ENCODE measurements around the gene ARHGEF37. TPM values are rescaled to one million over a fixed set of nuclear protein-coding genes. Genes with fewer than 3 reads are reported as not detected.
"Not testable (repeated sequence)": the region's sequence is repeated elsewhere in the genome, so short reads cannot be mapped to it uniquely, and the experiment has no call there.

ARHGEF37 gene
- total RNA-seq, 4 donors from 2014 or later, result 10.2 to 21.4 (median 15.3) TPM

DNA sequence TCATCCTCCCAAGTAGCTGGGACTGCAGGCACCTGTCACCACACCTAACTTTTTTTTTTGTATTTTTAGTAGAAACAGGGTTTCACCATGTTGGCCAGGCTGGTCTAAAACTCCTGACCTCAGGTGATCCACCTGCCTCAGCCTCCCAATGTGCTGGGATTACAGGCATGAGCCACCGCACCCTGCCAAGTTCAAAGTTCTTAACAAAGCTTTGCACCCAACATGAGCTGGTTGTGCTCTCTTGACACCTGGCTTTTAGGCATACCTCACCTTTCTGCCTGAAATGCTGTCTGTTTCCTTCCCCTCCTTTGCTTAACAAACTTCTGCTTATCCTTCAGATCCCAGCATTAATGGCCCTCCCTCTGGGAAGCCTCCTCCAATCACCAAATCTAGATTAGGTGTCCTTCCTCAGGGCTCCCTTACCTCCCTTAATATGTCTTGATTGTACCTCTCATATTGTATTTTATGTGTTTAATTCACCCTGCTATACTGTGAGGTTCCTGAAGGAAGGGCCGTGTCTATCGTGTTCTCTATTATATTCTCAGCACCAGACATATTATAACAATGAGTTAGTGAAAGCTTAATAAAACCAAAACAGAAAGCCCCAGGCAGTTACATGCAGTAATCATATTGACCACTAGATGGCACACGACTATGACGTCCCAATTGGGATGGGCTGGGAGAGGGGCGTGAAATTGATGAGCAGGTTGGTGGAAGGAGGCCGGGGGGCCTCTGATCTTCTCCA lies 86.0 kb downstream of the ARHGEF37 start:
- Histone ChIP-seq H3K36me3 (no peaks in the 10 kb centered on the region), H3K4me1 (peaks cover 0 to 14% (median 2%) of the 10 kb centered on the region in 4 donors), H3K9me3 (no peaks in the 10 kb centered on the region), H3K4me3 (no peak overlapping the region), H3K27me3 (no peaks in the 10 kb centered on the region), H3K27ac (peak overlapping the region in 3 of 4 donors; percentile 43 to 77 (median 66))
- no peak for TF ChIP-seq POLR2A (IDR thresholded peaks at IDR 0.05)
- TF ChIP-seq, protein P1, sequence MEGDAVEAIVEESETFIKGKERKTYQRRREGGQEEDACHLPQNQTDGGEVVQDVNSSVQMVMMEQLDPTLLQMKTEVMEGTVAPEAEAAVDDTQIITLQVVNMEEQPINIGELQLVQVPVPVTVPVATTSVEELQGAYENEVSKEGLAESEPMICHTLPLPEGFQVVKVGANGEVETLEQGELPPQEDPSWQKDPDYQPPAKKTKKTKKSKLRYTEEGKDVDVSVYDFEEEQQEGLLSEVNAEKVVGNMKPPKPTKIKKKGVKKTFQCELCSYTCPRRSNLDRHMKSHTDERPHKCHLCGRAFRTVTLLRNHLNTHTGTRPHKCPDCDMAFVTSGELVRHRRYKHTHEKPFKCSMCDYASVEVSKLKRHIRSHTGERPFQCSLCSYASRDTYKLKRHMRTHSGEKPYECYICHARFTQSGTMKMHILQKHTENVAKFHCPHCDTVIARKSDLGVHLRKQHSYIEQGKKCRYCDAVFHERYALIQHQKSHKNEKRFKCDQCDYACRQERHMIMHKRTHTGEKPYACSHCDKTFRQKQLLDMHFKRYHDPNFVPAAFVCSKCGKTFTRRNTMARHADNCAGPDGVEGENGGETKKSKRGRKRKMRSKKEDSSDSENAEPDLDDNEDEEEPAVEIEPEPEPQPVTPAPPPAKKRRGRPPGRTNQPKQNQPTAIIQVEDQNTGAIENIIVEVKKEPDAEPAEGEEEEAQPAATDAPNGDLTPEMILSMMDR (IDR thresholded peaks at IDR 0.05), result peak; percentile 71 to 90 (median 85)
- peak in 1 of 3 donors; percentile 68 for DNase-seq

DNA sequence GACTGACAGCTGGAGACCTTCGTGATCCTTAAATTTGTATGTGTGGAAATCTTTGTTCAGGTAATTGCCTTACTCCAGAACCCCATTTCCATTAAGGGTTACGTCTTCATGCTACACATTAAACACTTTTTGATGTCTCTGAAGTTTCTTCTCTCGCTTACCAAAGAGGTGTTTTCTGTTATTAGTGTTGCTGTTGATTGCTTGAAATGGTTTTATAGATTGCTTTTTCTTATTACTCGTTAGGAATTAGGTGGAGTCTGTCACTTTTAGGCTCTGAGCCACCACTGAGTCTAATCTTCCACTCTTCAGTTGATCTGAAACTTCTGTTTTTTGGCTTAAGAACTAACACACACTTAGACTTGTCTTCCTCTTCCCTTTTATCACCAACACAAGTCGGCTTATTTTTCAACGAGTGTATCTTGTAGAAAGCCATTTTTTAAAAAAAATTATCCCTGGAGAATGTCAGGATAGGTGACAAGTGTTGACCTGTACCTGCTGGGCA lies 86.6 kb downstream of the ARHGEF37 start:
- Histone ChIP-seq H3K4me1 (peaks cover 0 to 14% (median 2%) of the 10 kb centered on the region in 4 donors), H3K27me3 (no peaks in the 10 kb centered on the region), H3K27ac (peak overlapping the region in 2 of 4 donors; percentile 66 to 77), H3K4me3 (no peak overlapping the region), H3K9me3 (no peaks in the 10 kb centered on the region), H3K36me3 (no peaks in the 10 kb centered on the region)
- TF ChIP-seq, protein P1 (IDR thresholded peaks at IDR 0.05), result no peak
- TF ChIP-seq POLR2A (IDR thresholded peaks at IDR 0.05), result no peak
- no peak for DNase-seq

DNA sequence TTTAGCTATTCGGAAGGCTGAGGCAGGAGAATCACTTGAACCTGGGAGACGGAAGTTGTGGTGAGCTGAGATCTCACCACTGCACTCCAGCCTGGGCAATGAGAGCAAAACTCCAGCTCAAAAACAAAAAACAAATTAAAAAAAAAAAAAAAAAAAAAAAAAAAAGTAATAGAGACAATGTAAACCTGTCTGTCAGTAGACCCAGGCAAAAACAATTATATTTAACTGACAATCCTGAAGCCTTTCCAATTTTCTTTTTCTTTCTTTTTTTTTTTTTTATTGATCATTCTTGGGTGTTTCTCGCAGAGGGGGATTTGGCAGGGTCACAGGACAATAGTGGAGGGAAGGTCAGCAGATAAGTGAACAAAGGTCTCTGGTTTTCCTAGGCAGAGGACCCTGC lies 88.0 kb downstream of the ARHGEF37 start:
- H3K27ac ChIP-seq, H3K4me3 ChIP-seq, DNase-seq, H3K36me3 ChIP-seq, H3K27me3 ChIP-seq, H3K9me3 ChIP-seq: not testable (repeated sequence)
- peaks cover 0 to 17% (median 2%) of the 10 kb centered on the region in 4 donors for H3K4me1 ChIP-seq

DNA sequence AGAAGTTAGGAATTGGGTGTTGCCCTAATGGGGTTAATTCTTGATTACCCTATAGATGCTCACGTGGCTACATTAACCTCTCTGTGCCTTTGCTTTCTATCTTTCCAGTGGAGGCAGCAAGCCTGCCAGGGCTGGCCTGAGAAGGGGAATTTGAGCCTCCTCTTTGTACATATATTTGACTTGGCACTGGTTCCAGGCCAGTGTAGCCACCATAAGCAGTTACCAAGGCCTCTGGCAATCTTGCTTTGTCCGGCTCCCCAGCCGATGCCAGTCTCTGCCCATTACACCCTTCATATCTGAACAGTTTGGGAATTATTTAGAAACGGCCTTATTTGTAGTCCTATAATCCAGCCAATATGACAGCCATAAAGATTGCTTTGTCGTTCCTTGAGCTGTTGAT lies 90.2 kb downstream of the ARHGEF37 start:
- Histone ChIP-seq H3K36me3 (no peaks in the 10 kb centered on the region), H3K27ac (peak overlapping the region in 2 of 4 donors; percentile 56 to 85), H3K4me1 (peaks cover 0 to 32% (median under 1%) of the 10 kb centered on the region in 4 donors), H3K27me3 (no peaks in the 10 kb centered on the region), H3K4me3 (no peak overlapping the region), H3K9me3 (no peaks in the 10 kb centered on the region)
- DNase-seq, result peak in 2 of 3 donors; percentile 53 to 66
- no peak for TF ChIP-seq POLR2A (IDR thresholded peaks at IDR 0.05)
- TF ChIP-seq, protein P1 (IDR thresholded peaks at IDR 0.05), result no peak

DNA sequence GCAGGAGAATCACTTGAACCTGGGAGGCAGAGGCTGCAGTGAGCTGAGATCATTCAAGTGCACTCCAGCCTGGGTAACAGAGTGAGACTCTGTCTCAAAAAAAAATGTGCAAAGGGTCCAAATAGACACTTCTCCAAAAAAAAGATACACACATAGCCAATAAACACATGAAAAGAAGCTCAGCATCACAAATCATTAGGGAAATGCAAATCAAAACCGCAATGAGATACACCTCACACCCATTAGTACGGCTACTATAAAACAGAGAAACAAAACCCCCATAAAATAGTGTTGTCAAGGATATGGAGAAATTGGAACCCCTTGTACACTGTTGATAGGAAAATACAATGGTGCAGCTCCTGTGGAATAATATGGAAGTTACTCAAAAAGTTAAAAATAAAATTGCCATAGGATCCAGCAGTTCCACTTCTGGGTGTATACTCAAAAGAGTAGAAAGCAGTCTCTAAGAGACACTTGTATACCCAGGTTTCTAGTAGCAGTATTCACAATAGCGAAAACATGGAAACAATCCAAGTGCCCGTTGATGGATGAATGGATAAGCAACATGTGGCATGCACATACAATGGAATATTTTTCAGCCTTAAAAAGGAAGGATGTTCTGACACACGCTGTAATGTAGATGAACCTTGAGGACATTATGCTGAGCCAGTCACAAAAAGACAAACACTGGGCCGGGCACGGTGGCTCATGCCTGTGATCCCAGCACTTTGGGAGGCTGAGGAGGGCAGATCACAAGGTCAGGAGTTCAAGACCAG lies 91.6 kb downstream of the ARHGEF37 start:
- DNase-seq, result no peak
- H3K9me3 ChIP-seq, result no peaks in the 10 kb centered on the region
- H3K4me3 ChIP-seq, result no peak overlapping the region
- no peak for TF ChIP-seq POLR2A (IDR thresholded peaks at IDR 0.05)
- TF ChIP-seq, protein P1 (IDR thresholded peaks at IDR 0.05), result no peak
- peak overlapping the region in 2 of 4 donors; percentile 25 to 56 for H3K27ac ChIP-seq
- no peaks in the 10 kb centered on the region for H3K36me3 ChIP-seq
- H3K27me3 ChIP-seq, result no peaks in the 10 kb centered on the region
- H3K4me1 ChIP-seq, result peaks cover 0 to 23% (median 0%) of the 10 kb centered on the region in 4 donors

DNA sequence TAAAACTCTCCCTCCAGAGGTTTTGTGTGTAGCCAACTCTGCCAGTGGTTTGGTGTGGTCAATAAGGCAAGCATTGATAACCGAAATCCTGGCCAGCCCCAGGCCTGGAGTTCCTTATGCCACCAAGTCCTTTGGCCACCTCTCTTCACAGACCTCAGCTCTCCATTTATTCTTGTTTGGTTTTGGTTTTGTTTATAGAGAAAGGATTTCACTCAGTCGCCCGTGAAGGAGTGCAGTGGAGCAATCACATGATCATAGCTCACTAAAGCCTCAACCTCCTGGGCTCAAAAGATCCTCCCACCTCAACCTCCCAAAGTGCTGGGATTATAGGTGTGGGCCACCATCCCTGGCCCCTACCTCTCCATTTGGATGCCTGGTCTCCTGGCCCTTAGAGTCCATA lies 93.4 kb downstream of the ARHGEF37 start:
- peak overlapping the region in 3 of 4 donors; percentile 70 to 92 (median 88) for H3K27ac ChIP-seq
- peaks cover 0 to 23% (median 0%) of the 10 kb centered on the region in 4 donors for H3K4me1 ChIP-seq
- DNase-seq, result no peak
- no peak overlapping the region for H3K4me3 ChIP-seq
- no peaks in the 10 kb centered on the region for H3K36me3 ChIP-seq
- no peaks in the 10 kb centered on the region for H3K27me3 ChIP-seq
- H3K9me3 ChIP-seq, result no peaks in the 10 kb centered on the region
- no peak for TF ChIP-seq POLR2A (IDR thresholded peaks at IDR 0.05)
- TF ChIP-seq, protein P1 (IDR thresholded peaks at IDR 0.05), result no peak

Measured in Peyer's patch (tissue), 4 donors.